ENCODE results near the gene NHLRC4. TPM values are rescaled to one million over a fixed set of nuclear protein-coding genes. Genes with fewer than 3 reads are reported as not detected.
A peak's percentile ranks its signal among the peaks of the same experiment; 100 is the strongest.

Gene NHLRC4
- total and polyA plus RNA-seq, 2 of the 8 experiments (the other 6 are each of a cell fraction or from before 2014, with no cell fraction given): 0.60 to 0.76 TPM

- no peak for FAIRE-seq
- H3K4me3 ChIP-seq (ENCODE audit: extremely low read depth in 1 of 4, insufficient read depth in 2 of 4, low read depth in 3 of 4, low read length in 4 of 4): peak overlapping the region in 3 of 4 experiments; percentile 18 to 47 (median 29); a peak in 5 of 8 replicates
- TF ChIP-seq GABPA (IDR thresholded peaks at IDR 0.05; ENCODE audit: borderline replicate concordance, insufficient read depth, low read length): peak; percentile 92
- TF ChIP-seq SIN3A (conservative IDR thresholded peaks at IDR 0.05 in 1 of 2, IDR thresholded peaks at IDR 0.05 in 1 of 2; ENCODE audit: low read depth in 1 of 2, low read length in 2 of 2): 0 out of 4 replicates have a peak, but pooled peaks of 1 of the 2 experiments have one; percentile 24
- TF ChIP-seq POLR2AphosphoS5 (IDR thresholded peaks at IDR 0.05; ENCODE audit: low read depth, low read length): no peak
- peak; percentile 83 to 86 for TF ChIP-seq RAD21 (IDR thresholded peaks at IDR 0.05 in 1 of 2, conservative IDR thresholded peaks at IDR 0.05 in 1 of 2; ENCODE audit: low read depth in 2 of 2, low read length in 2 of 2)
- TF ChIP-seq ASH2L (IDR thresholded peaks at IDR 0.05; ENCODE audit: low read length): no peak
- no peak for TF ChIP-seq EGR1 (IDR thresholded peaks at IDR 0.05; ENCODE audit: borderline replicate concordance, low read depth, low read length)
- peak in 2 of 3 experiments; percentile 90 to 96; a peak in 3 of 4 replicates for TF ChIP-seq CTCF (IDR thresholded peaks at IDR 0.05; ENCODE audit: control extremely low read depth in 1 of 3, insufficient read depth in 1 of 3, low read depth in 1 of 3, low read length in 3 of 3)
Measured at GRCh38 chr16:578870-579405, 12.1 kb downstream of the NHLRC4 start.

More at GRCh38 chr16:578870-579405, 12.1 kb downstream of the NHLRC4 start:
- H3K14ac ChIP-seq (ENCODE audit: insufficient read length): no peak overlapping the region
- no peak overlapping the region for H3K23ac ChIP-seq (ENCODE audit: insufficient read length)
- no peak overlapping the region for H2BK5ac ChIP-seq (ENCODE audit: low read depth, low read length)
- peaks cover 0 to 13% (median 0%) of the 10 kb centered on the region in 4 experiments; a peak in 3 of 8 replicates for H3K36me3 ChIP-seq (ENCODE audit: control insufficient read depth in 2 of 4, insufficient read depth in 4 of 4, low read length in 3 of 4)
- peak overlapping the region; percentile 33 for H3K18ac ChIP-seq (ENCODE audit: extremely low read depth, low read length)
- H2AFZ ChIP-seq (ENCODE audit: low read length): no peak overlapping the region
- H3K56ac ChIP-seq (replicated peaks; ENCODE audit: insufficient read length, low read depth, low read length): no peak overlapping the region
- H3K27ac ChIP-seq (ENCODE audit: low read depth, low read length): no peak overlapping the region
- no peak overlapping the region for H3K4ac ChIP-seq (replicated peaks; ENCODE audit: insufficient read length, low read depth, low read length)
- H4K8ac ChIP-seq (ENCODE audit: extremely low read depth, insufficient read depth, low read length): no peak overlapping the region; the same call in 1 of the 2 replicates
- DNase-seq (ENCODE audit: low read depth in 1 of 2, low spot score in 2 of 2): peak; percentile 64 to 94
- peak overlapping the region; percentile 9 to 93 for H3K4me2 ChIP-seq (ENCODE audit: insufficient read depth in 1 of 2, low read depth in 2 of 2, low read length in 2 of 2)
- H2BK15ac ChIP-seq (ENCODE audit: low read length): no peak overlapping the region; the same call in 1 of the 2 replicates
- peaks cover 0 to 13% of the 10 kb centered on the region in 2 experiments for H4K20me1 ChIP-seq (replicated peaks in 1 of 2; ENCODE audit: control insufficient read depth in 1 of 2, insufficient read depth in 2 of 2, low read length in 2 of 2)
- H2BK120ac ChIP-seq (replicated peaks; ENCODE audit: low read depth, low read length): no peak overlapping the region
- H3K23me2 ChIP-seq (ENCODE audit: low read depth, low read length): peaks cover 2% of the 10 kb centered on the region; the same call in 1 of the 2 replicates
- no peak overlapping the region for H2AK5ac ChIP-seq (ENCODE audit: low read depth, low read length)
- WGBS, 2 experiments (ENCODE audit: extremely low coverage in 1 of 2, insufficient coverage in 1 of 2, insufficient read length in 1 of 2, insufficient replicate concordance in 2 of 2, low coverage in 1 of 2, low lambda C conversion rate in 2 of 2, missing lambda C conversion rate in 1 of 2): 15% methylated on average over 10 of the region's 34 CpGs; no CpG with 5 or more reads in 1 of the 2 experiments
- no peak overlapping the region for H4K5ac ChIP-seq (ENCODE audit: insufficient read length, low read depth, low read length)
- H3K79me1 ChIP-seq (ENCODE audit: low read depth, low read length): no peaks in the 10 kb centered on the region
- no peaks in the 10 kb centered on the region for H3K9me3 ChIP-seq (ENCODE audit: insufficient read depth in 2 of 2, low read depth in 1 of 2, low read length in 1 of 2)
- ChIA-PET CTCF (ENCODE audit: partially characterized antibody) (interaction anchor here (0.9 to 4.8 kb wide), 15 partner anchors 12 to 195 kb away, joined by 3 to 26 read pairs (median 5); partner anchors contain the start of gene NHLRC4), POLR2A (ENCODE audit: partially characterized antibody) (interaction anchor here (1.0 to 7.9 kb wide), 11 partner anchors 10 to 197 kb away, joined by 3 to 58 read pairs (median 4); partner anchors contain the start of genes CAPN15, METTL26, NHLRC4 and PGAP6)
- H3K4me1 ChIP-seq (replicated peaks in 1 of 4; ENCODE audit: control insufficient read depth in 3 of 4, insufficient read depth in 4 of 4, low read length in 3 of 4): peaks cover 0 to 16% (median 12%) of the 10 kb centered on the region in 4 experiments; a peak in 6 of 7 replicates
- peaks cover 0 to 2% (median 0%) of the 10 kb centered on the region in 4 experiments; a peak in 2 of 7 replicates for H3K27me3 ChIP-seq (replicated peaks in 1 of 4; ENCODE audit: control insufficient read depth in 3 of 4, extremely low read depth in 1 of 4, insufficient read depth in 3 of 4, low read length in 3 of 4)
- H2BK20ac ChIP-seq (ENCODE audit: low read length): no peak overlapping the region
- peak overlapping the region; percentile 81 for H4K91ac ChIP-seq (replicated peaks; ENCODE audit: insufficient read length, low read length)
- H2BK12ac ChIP-seq (ENCODE audit: low read depth, low read length): peak overlapping the region; percentile 69; the same call in 1 of the 2 replicates
- no peak overlapping the region for H3K9ac ChIP-seq (replicated peaks in 1 of 4; ENCODE audit: extremely low read depth in 1 of 4, low read depth in 3 of 4, low read length in 3 of 4)
- H3K79me2 ChIP-seq (ENCODE audit: control insufficient read depth in 1 of 2, insufficient read depth in 2 of 2, low read length in 2 of 2): no peaks in the 10 kb centered on the region

Measured in H1 (cell line).